NCI-H1930 (cell line): ENCODE results near the gene PRR23E.

Experiments used
- DNase-seq, 2 experiments: peaks; one replicate each; lab custom pipeline; 2025; lab: John Stamatoyannopoulos, UW

The PRR23E gene

DNA sequence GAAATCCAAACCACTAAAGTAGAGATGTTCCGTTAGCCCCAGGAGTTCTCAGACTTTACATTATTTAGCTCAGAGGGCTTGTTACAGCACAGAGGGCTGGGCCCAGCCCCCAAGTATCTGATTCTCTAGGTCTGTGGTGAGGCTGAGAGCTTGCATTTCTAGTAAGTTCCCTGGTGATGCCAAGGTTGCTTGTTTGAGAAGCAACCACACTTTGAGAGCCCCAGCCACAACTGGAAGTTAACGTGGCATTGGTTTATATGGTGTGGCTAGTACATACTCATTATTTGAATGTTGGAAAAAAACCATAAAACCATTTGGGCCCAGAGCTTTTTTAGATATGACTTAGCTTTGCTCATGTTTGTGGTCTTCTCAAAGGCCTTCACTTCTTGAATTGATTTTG is 35.9 kb downstream of the PRR23E start:
- DNase-seq = no peak

DNA sequence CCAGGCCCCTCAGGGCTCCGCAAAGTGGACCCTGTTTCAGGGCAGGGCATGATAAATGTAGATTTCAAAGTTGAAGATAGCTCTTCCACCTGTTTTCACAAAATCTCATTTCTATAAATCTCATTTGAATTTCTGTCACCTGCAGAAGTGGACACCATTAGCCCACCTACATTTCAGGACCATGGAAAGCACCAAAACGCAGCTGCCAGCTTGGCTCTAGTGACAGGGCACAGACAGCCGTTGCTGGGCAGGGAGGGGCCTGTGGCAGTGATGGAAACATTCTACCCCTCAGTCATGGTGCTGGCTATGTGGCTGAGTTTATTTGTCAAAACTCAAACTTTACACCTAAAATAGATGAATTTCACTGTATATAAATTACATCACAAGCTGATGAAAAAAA is 40.4 kb downstream of the PRR23E start:
- no peak for DNase-seq

DNA sequence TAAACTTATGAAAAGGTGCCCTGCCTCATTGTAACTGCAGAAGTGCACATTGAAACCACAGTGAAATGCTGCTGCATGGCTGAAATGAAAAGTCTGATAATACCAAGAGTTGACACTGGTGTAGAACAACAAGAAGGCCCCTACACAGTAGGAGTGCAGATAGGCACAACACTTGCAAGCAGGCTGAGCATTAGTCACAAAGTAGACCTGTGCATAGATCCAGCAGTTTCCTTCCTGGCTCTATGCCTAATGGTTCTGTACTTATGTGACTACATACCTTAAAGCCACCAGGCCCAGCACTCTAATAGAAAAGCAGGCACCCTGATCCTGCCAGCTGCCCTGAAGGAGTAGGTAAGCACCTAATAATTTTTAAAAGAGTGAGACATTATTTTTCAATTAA is 41.8 kb downstream of the PRR23E start:
- DNase-seq = no peak

- DNase-seq = no peak
Observed at GRCh38 chr3:127235706-127236105, 42.8 kb downstream of the PRR23E start.

DNA sequence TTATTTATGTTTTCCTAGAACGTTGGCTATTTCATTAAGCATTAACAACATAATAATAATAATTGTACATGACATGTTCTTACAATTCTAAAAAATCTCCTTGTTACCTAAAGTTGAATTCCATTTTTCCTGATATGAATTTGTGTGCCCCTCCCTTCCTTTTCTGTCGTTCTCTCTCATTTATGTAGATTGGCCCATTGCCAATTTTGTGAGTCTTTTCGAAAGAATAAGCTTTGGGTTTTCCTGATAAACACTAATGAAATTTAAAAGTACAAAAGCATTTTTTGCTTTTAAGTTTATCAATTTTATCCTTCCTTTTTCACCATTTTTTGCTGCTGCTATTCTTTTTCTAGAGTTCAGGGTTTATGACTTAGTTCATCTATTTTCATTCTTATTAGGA is 44.9 kb downstream of the PRR23E start:
- DNase-seq = no peak

DNA sequence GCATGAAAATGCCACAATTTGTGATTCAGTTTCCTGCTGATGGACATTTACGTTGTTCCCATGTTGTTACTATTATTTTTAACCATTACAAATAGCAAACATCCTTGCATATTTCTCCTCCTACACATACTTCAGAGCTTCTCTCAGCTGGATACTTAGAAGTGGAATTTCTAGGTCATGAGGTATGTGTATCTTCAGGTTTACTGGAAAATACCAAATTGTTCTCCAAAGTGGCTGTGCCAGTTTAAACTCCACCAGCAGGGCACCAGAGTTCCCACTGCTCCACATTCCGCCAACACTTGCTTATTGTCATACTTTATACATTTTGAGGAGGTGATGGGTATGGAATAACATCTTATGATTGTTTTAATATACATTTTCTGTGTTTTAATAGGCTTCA is 45.7 kb downstream of the PRR23E start:
- DNase-seq = no peak

DNA sequence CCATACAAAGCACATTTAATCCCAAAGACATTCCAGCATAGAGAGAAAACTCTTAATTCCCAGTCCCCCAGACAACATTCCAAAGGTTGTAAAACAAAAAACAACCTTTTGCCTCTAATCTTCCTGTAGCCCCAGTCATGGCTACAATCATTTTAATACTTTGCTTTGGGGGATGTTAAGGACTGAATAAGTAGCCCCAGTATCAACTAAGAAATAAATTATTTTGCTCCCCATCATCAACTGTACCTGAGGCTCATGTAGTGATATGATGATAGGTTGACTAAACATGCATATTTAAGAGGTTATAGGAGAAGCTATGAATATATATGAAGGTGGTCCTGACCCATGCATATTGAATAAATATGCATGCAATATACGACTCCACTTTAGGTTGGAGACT is 54.4 kb downstream of the PRR23E start:
- DNase-seq = no peak
